Mucosa of descending colon (tissue), 3 donors: ENCODE data around the gene MYO3B. TPM values are rescaled to one million over a fixed set of nuclear protein-coding genes. Genes with fewer than 3 reads are reported as not detected.

Source experiments
- ATAC-seq: fragments of 200-7000 bp; cut with Tn5 transposase; one replicate; pipeline ENCODE4 v1.9.1; 2020; ENCODE audit warnings: mild to moderate bottlenecking, moderate library complexity
- DNase-seq, 3 donors: peaks; one replicate each; pipeline ENCODE4 v3.0.0-alpha.2; 2020
- H3K36me3 ChIP-seq: fragments of 200-600 bp; one replicate; pipeline ENCODE4 v1.8.0; 2021; ENCODE audit warnings: low read depth, mild to moderate bottlenecking
- H3K4me1 ChIP-seq: fragments of 200-600 bp; one replicate; pipeline ENCODE4 v1.8.0; 2021; ENCODE audit warnings: low read depth, mild to moderate bottlenecking
- H3K4me3 ChIP-seq: fragments of 200-600 bp; one replicate; pipeline ENCODE4 v1.8.0; 2021; ENCODE audit warnings: mild to moderate bottlenecking
- H3K9me3 ChIP-seq: fragments of 200-600 bp; one replicate; pipeline ENCODE4 v1.8.0; 2021; ENCODE audit warnings: mild to moderate bottlenecking
- CTCF ChIP-seq: fragments of 200-600 bp; IDR thresholded peaks from one replicate; pipeline ENCODE4 v1.8.0; 2022; ENCODE audit warnings: antibody characterized with exemption, mild to moderate bottlenecking
- intact Hi-C, 2 donors: fragments of 100-400 bp; cut with DNase I in 1 of 2; cut with micrococcal nuclease in 1 of 2; formaldehyde crosslinking; loops; one replicate each; pipeline versions ENCODE4 v1.11.0 to v1.11.1; 2022; cut with DNase I, micrococcal nuclease
- total RNA-seq, 3 donors: library from RNA; stranded (reverse); fragmentation: NEBNext Ultra II Directional in 2 of 3; extraction: Animal tissue kit (Norgen Biotek cat#: 25700) in 2 of 3; gene quantifications; one replicate each; pipeline versions ENCODE4 v1.2.1 to v1.2.4, GENCODE V29; 2021 to 2023
- donor health status: DM: no; HTN: no; CAD: no; lungs with moderate emphysema.
- donor health status: DM: no; HTN: no; CAD: no.
- donor health status: DM: no; HTN: yes; CAD: no.

Gene MYO3B
- total RNA-seq, 3 donors from 2014 or later, result 0.06 to 0.39 (median 0.09) TPM

- Histone ChIP-seq H3K36me3 (no peaks in the 10 kb centered on the region), H3K4me3 (no peak overlapping the region), H3K4me1 (no peaks in the 10 kb centered on the region), H3K9me3 (no peaks in the 10 kb centered on the region)
- no peak for TF ChIP-seq CTCF
- intact Hi-C loops, result no loop called here
- ATAC-seq (no peak), DNase-seq (no peak)
Observed at GRCh38 chr2:170142502-170142901, 35.4 kb upstream of the MYO3B start.

- H3K36me3 ChIP-seq, result no peaks in the 10 kb centered on the region
- no peak overlapping the region for H3K4me3 ChIP-seq
- ATAC-seq (no peak), DNase-seq (no peak)
- TF ChIP-seq CTCF, result no peak
- intact Hi-C loops, result no loop called here
- H3K4me1 ChIP-seq, result no peaks in the 10 kb centered on the region
- H3K9me3 ChIP-seq, result no peaks in the 10 kb centered on the region
Observed at GRCh38 chr2:170143045-170143717, 34.8 kb upstream of the MYO3B start.

- H3K36me3 ChIP-seq, result no peaks in the 10 kb centered on the region
- no peak for TF ChIP-seq CTCF
- ATAC-seq (no peak), DNase-seq (no peak)
- H3K4me3 ChIP-seq, result no peak overlapping the region
- no peaks in the 10 kb centered on the region for H3K9me3 ChIP-seq
- no peaks in the 10 kb centered on the region for H3K4me1 ChIP-seq
- intact Hi-C loops, result no loop called here
Observed at GRCh38 chr2:170144761-170145160, 33.2 kb upstream of the MYO3B start.

- no peaks in the 10 kb centered on the region for H3K4me1 ChIP-seq
- no peak overlapping the region for H3K4me3 ChIP-seq
- H3K9me3 ChIP-seq, result no peaks in the 10 kb centered on the region
- ATAC-seq, result no peak
- no peaks in the 10 kb centered on the region for H3K36me3 ChIP-seq
- intact Hi-C loops, result no loop called here
- no peak for DNase-seq
- no peak for TF ChIP-seq CTCF
Observed at GRCh38 chr2:170145191-170145590, 32.8 kb upstream of the MYO3B start.

GRCh38 chr2:170145675-170146432 is 32.1 kb upstream of the MYO3B start:
- intact Hi-C loops, result no loop called here
- no peak for DNase-seq
- TF ChIP-seq CTCF, result no peak
- H3K9me3 ChIP-seq, result no peaks in the 10 kb centered on the region
- H3K4me1 ChIP-seq, result no peaks in the 10 kb centered on the region
- no peaks in the 10 kb centered on the region for H3K36me3 ChIP-seq
- no peak overlapping the region for H3K4me3 ChIP-seq
- no peak for ATAC-seq
